NCI-H526 (cell line): ENCODE data around the gene PADI1.

Experiments used
- DNase-seq, 2 experiments: peaks; one replicate each; lab custom pipeline; 2025; lab: John Stamatoyannopoulos, UW

Gene PADI1

GRCh38 chr1:17181781-17182464 lies 23.0 kb upstream of the PADI1 start:
- DNase-seq = no peak

- no peak for DNase-seq
Observed at GRCh38 chr1:17183388-17184160, 21.4 kb upstream of the PADI1 start.

GRCh38 chr1:17184161-17184665 lies 20.7 kb upstream of the PADI1 start:
- DNase-seq = no peak

- DNase-seq = no peak
Observed at GRCh38 chr1:17184822-17185484, 20.0 kb upstream of the PADI1 start.

- DNase-seq = no peak
Observed at GRCh38 chr1:17185485-17185860, 19.5 kb upstream of the PADI1 start.

- no peak for DNase-seq
Observed at GRCh38 chr1:17186216-17186909, 18.6 kb upstream of the PADI1 start.

GRCh38 chr1:17187051-17187450 lies 17.9 kb upstream of the PADI1 start:
- no peak for DNase-seq

GRCh38 chr1:17188217-17188616 lies 16.7 kb upstream of the PADI1 start:
- DNase-seq = no peak

GRCh38 chr1:17188889-17189631 lies 15.9 kb upstream of the PADI1 start:
- no peak for DNase-seq

GRCh38 chr1:17189632-17189990 lies 15.3 kb upstream of the PADI1 start:
- no peak for DNase-seq

GRCh38 chr1:17190010-17190995 lies 14.6 kb upstream of the PADI1 start:
- no peak for DNase-seq

- DNase-seq = no peak
Observed at GRCh38 chr1:17191990-17192242, 13.0 kb upstream of the PADI1 start.

GRCh38 chr1:17192394-17193221 lies 12.3 kb upstream of the PADI1 start:
- peak; percentile 21 to 56 for DNase-seq

GRCh38 chr1:17193222-17194132 lies 11.5 kb upstream of the PADI1 start:
- DNase-seq = no peak

GRCh38 chr1:17194133-17194475 lies 10.8 kb upstream of the PADI1 start:
- no peak for DNase-seq

- no peak for DNase-seq
Observed at GRCh38 chr1:17194615-17195528, 10.1 kb upstream of the PADI1 start.

GRCh38 chr1:17195731-17196130 lies 9.2 kb upstream of the PADI1 start:
- no peak for DNase-seq
